ENCODE measurements around the gene ATP1A1.

ATP1A1 gene

GRCh38 chr1:116368241-116368640 lies 4.8 kb upstream of the ATP1A1 start:
- TF ChIP-seq, protein P1, sequence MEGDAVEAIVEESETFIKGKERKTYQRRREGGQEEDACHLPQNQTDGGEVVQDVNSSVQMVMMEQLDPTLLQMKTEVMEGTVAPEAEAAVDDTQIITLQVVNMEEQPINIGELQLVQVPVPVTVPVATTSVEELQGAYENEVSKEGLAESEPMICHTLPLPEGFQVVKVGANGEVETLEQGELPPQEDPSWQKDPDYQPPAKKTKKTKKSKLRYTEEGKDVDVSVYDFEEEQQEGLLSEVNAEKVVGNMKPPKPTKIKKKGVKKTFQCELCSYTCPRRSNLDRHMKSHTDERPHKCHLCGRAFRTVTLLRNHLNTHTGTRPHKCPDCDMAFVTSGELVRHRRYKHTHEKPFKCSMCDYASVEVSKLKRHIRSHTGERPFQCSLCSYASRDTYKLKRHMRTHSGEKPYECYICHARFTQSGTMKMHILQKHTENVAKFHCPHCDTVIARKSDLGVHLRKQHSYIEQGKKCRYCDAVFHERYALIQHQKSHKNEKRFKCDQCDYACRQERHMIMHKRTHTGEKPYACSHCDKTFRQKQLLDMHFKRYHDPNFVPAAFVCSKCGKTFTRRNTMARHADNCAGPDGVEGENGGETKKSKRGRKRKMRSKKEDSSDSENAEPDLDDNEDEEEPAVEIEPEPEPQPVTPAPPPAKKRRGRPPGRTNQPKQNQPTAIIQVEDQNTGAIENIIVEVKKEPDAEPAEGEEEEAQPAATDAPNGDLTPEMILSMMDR (IDR thresholded peaks at IDR 0.05; ENCODE audit: low read depth, low read length, missing control alignments) = no peak

GRCh38 chr1:116370181-116370580 lies 2.9 kb upstream of the ATP1A1 start:
- no peak overlapping the region for H3K4me3 ChIP-seq (ENCODE audit: low read depth, low read length)
- DNase-seq (ENCODE audit: low read depth) = no peak
- TF ChIP-seq, protein P1 (IDR thresholded peaks at IDR 0.05; ENCODE audit: low read depth, low read length, missing control alignments) = no peak

More at GRCh38 chr1:116368241-116368640, 4.8 kb upstream of the ATP1A1 start:
- no peak for DNase-seq (ENCODE audit: low read depth)
- no peak overlapping the region for H3K4me3 ChIP-seq (ENCODE audit: low read depth, low read length)

GRCh38 chr1:116371752-116372151 lies 1.3 kb upstream of the ATP1A1 start:
- TF ChIP-seq, protein P1 (IDR thresholded peaks at IDR 0.05; ENCODE audit: low read depth, low read length, missing control alignments) = no peak
- DNase-seq (ENCODE audit: low read depth) = no peak
- H3K4me3 ChIP-seq (ENCODE audit: low read depth, low read length) = no peak overlapping the region

DNA sequence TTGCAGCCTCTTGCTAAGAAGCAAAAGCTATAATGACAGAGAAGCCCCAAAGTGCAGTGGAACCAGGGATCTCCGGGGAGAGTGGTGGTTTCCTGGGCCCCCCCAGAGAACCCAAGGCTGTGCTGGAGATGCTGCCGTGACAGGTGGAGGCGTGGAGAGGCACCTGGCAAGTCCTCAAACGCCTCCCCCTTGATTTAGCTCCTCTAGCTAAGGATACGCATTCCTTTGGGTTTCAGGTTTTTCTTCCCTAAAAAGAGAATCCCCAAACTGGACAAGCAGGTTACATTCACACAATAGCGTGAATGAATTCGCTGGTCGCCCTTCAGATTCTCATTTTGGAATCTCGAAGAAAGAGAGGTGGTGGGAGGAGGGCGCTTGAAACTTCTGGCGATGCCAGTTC lies 853 bp upstream of the ATP1A1 start:
- DNase-seq (ENCODE audit: low read depth) = no peak
- peak overlapping the region; percentile 73 for H3K4me3 ChIP-seq (ENCODE audit: low read depth, low read length)
- TF ChIP-seq, protein P1 (IDR thresholded peaks at IDR 0.05; ENCODE audit: low read depth, low read length, missing control alignments) = no peak

DNA sequence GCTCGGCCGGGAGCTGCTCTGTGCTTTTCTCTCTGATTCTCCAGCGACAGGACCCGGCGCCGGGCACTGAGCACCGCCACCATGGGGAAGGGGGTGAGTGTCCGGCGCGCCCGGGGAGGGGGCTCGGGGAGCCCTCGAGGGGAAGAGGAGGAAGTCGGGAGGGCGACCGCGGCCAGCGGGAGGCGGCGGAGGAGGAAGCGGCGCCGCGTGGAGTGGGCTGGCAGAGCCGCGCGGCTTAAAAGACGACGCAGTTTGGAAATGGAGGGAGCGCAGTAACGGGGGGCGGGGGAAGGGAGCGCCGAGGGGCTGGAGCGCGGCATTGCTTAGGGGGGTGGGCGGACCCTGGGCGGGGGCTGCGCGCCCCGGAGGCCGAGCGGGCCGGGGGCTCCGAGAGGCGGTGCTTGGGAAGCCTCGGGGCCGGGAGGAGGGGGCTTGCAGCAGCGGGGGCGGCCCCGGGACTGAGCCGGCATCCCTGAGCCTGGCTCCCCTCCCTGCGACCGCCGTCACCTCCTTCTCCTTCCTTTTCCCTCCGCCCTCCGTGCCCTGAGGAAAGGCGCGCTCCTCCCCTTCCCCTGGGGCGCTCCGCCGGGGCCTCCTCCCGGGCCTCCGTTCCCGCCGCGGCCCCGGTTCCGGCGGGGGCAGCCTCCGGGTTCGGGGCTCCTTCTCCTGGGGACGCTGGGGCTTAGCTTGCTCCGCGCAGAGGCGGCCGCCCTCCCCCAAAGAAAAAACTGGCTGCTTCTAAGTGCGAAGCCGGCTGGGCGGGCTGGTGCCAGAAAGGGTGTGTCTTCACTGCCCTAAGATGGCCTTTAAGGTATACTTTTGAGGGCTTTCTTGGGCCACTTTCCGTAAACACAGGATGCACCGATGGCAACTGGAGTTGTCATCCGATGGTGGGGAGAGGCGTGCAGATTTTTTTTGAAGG lies 648 bp downstream of the ATP1A1 start:
- no peak for DNase-seq (ENCODE audit: low read depth)
- TF ChIP-seq, protein P1 (IDR thresholded peaks at IDR 0.05; ENCODE audit: low read depth, low read length, missing control alignments) = no peak
- H3K4me3 ChIP-seq (ENCODE audit: low read depth, low read length) = peak overlapping the region; percentile 73

DNA sequence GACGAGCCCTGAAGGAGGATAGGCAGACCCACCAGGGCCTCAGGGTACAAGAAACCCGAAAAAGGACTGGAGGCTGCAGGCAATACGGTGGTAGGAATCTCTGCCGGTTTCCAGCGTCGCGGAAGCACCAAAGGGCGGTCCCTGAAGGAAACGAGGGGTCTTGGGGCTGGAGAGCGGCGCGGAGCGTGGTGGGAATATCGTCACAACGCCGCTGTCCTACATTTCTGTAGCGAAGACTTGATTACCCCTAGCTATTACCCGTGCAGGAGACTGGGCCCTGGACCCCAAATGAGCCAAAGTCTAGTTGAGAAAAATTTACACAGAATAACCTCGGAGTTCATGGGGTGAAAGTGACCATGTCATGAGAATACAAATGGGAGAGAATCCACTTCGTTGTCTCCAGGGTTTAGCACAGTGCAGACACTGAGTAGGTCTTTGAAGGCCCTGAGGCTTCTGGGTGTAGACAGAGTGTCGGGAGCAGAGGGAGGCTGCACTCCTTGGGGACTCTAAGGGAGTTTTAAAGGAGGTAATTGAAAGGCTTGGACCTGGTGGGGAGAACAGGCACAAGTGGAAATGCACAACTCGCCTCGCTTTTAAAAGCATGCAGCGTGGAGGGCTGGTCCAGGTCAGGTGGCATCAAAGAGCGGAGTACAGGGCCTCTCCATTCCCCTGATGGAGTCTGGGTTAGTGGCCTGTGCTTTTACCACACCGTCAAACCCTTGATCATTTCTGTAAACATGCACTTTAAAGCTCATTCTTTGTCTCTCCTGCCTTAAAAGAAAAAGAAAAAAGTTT lies 1.5 kb downstream of the ATP1A1 start:
- peak overlapping the region; percentile 73 for H3K4me3 ChIP-seq (ENCODE audit: low read depth, low read length)
- no peak for DNase-seq (ENCODE audit: low read depth)
- TF ChIP-seq, protein P1 (IDR thresholded peaks at IDR 0.05; ENCODE audit: low read depth, low read length, missing control alignments) = no peak

All from GM12864 (cell line).